Measurements from ENCODE around the gene ARID3A. TPM values are rescaled to one million over a fixed set of nuclear protein-coding genes. Genes with fewer than 3 reads are reported as not detected.

The ARID3A gene
- total RNA-seq, 4 donors from 2014 or later: 2.8 to 11.0 (median 4.9) TPM

DNA sequence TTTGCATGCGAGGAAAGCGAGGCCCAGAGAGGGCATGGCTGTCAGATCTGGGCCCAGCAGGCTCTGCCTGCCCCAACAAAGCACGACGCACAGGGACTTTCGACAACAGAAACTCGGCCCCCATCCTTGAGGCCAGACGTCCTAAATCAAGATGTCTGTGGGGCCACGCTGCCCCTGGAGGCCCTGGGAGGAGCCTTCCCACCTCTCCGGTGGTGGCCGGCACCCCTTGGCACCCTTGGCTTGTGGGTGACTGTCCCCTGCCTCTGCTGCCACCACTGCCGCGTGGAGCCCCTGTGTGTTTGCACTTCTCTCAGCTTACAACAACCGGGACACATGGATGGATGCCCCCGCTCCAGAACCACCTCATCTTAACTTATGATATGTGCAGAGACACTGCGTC is 62.7 kb downstream of the ARID3A start:
- no peaks in the 10 kb centered on the region for H3K9me3 ChIP-seq
- peaks cover 0 to 28% (median 0%) of the 10 kb centered on the region in 3 donors for H3K36me3 ChIP-seq
- no peaks in the 10 kb centered on the region for H3K27me3 ChIP-seq
- peaks cover 0 to 14% (median 7%) of the 10 kb centered on the region in 4 donors for H3K4me1 ChIP-seq
- H3K27ac ChIP-seq: no peak overlapping the region
- no peak overlapping the region for H3K4me3 ChIP-seq
- TF ChIP-seq POLR2A (IDR thresholded peaks at IDR 0.05) (no peak), CTCF (IDR thresholded peaks at IDR 0.05) (no peak)
- no peak for DNase-seq

DNA sequence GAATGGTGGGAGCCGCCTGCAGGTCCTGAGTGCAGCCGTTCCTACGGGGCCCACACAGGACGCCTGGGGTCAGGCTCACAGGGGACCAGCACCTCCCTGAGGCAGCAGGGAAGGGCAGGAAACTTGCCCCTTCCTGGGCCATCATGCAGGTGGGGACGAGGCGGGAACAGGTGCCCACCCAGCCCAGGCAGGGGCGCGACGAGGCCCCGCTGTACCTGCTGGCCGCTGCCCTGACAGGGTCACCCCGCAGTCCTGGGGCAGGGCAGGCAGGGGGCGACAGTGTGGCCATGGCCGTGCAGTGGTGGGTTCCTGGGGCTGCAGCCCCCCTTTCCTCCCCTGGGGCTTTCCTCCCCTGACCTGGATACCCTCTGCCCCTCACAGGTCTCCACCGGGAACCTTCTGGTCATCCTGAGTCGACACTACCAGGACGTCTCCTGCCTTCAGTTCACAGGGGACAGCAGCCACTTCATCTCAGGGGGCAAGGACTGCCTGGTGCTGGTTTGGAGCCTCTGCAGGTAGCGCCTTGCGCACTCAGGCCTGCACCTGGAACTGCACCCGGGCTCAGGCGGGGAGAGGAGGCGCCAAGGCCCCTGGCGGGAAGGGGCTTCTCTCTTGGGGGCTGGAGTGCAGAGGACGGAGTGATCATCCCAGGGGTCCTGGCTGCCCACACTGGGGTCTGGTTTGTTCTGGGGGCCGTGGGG is 63.7 kb downstream of the ARID3A start:
- Histone ChIP-seq H3K27me3 (no peaks in the 10 kb centered on the region), H3K4me1 (peaks cover 0 to 9% (median 2%) of the 10 kb centered on the region in 4 donors), H3K27ac (no peak overlapping the region), H3K36me3 (peaks cover 0 to 35% (median 0%) of the 10 kb centered on the region in 3 donors), H3K9me3 (no peaks in the 10 kb centered on the region), H3K4me3 (no peak overlapping the region)
- TF ChIP-seq POLR2A (IDR thresholded peaks at IDR 0.05) (no peak), CTCF (IDR thresholded peaks at IDR 0.05) (peak in 2 of 6 experiments; percentile 6 to 7)
- no peak for DNase-seq

DNA sequence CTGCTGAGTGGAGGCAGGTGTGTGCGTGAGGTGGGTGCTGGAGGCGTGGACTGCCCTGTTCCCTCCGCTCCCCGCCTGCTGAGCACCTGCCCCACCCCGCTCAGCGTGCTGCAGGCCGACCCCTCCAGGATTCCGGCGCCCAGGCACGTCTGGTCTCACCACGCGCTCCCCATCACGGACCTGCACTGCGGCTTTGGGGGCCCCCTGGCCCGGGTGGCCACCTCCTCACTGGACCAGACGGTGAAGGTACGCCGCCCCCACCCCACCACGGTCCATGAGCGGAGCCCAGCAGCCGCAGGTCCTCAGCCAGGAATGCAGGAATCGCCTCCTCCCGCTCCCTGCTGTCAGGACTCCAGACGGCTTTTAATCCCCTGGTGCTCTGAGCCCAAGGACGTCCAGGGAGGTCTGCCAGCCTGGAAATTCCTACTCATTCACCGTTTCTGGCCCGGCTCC is 64.3 kb downstream of the ARID3A start:
- H3K27ac ChIP-seq: no peak overlapping the region
- peaks cover 0 to 3% (median under 1%) of the 10 kb centered on the region in 4 donors for H3K4me1 ChIP-seq
- no peak overlapping the region for H3K4me3 ChIP-seq
- no peak for DNase-seq
- TF ChIP-seq POLR2A (IDR thresholded peaks at IDR 0.05): no peak
- TF ChIP-seq CTCF (IDR thresholded peaks at IDR 0.05): no peak
- no peaks in the 10 kb centered on the region for H3K27me3 ChIP-seq
- H3K9me3 ChIP-seq: no peaks in the 10 kb centered on the region
- H3K36me3 ChIP-seq: peaks cover 0 to 37% (median 0%) of the 10 kb centered on the region in 3 donors

GRCh38 chr19:990746-991145 is 64.9 kb downstream of the ARID3A start:
- no peak overlapping the region for H3K4me3 ChIP-seq
- no peak for DNase-seq
- TF ChIP-seq POLR2A (IDR thresholded peaks at IDR 0.05): no peak
- TF ChIP-seq CTCF (IDR thresholded peaks at IDR 0.05): no peak
- peaks cover 0 to 1% of the 10 kb centered on the region in 2 donors for H3K27me3 ChIP-seq
- no peaks in the 10 kb centered on the region for H3K9me3 ChIP-seq
- no peak overlapping the region for H3K27ac ChIP-seq
- peaks cover 0 to 37% (median 0%) of the 10 kb centered on the region in 3 donors for H3K36me3 ChIP-seq
- no peaks in the 10 kb centered on the region for H3K4me1 ChIP-seq

- TF ChIP-seq CTCF (IDR thresholded peaks at IDR 0.05) (no peak), POLR2A (IDR thresholded peaks at IDR 0.05) (no peak)
- DNase-seq: no peak
- Histone ChIP-seq H3K27me3 (peaks cover 0 to 7% of the 10 kb centered on the region in 2 donors), H3K36me3 (peaks cover 0 to 37% (median 0%) of the 10 kb centered on the region in 3 donors), H3K27ac (no peak overlapping the region), H3K4me3 (no peak overlapping the region), H3K9me3 (no peaks in the 10 kb centered on the region), H3K4me1 (peaks cover 0 to 5% (median 3%) of the 10 kb centered on the region in 4 donors)
Observed at GRCh38 chr19:991174-991931, 65.5 kb downstream of the ARID3A start.

All from Peyer's patch (tissue), 4 donors.